ENCODE data around the gene ZNF277.

ZNF277 gene

GRCh38 chr7:112357136-112357535 is 150.6 kb downstream of the ZNF277 start:
- Histone ChIP-seq H3K9me3 (ENCODE audit: control insufficient read depth, insufficient read depth, low read depth, low read length) (no peaks in the 10 kb centered on the region), H3K4me1 (ENCODE audit: control insufficient read depth, insufficient read depth, low read length) (no peaks in the 10 kb centered on the region), H3K27ac (ENCODE audit: extremely low read depth, low read depth, low read length) (no peak overlapping the region), H3K36me3 (ENCODE audit: control insufficient read depth in 2 of 2, insufficient read depth in 1 of 2, low read length in 2 of 2) (no peaks in the 10 kb centered on the region), H3K4me3 (ENCODE audit: low read depth, low read length) (no peak overlapping the region)
- no peak for TF ChIP-seq SCRT2 (tag by site-specific recombination; IDR thresholded peaks at IDR 0.05)
- TF ChIP-seq TRIM28 (IDR thresholded peaks at IDR 0.05; ENCODE audit: borderline replicate concordance, low read length), result no peak
- no peak for TF ChIP-seq ZNF777 (tag by site-specific recombination; IDR thresholded peaks at IDR 0.05; ENCODE audit: borderline replicate concordance)
- no peak for TF ChIP-seq ZNF138 (tag by site-specific recombination; IDR thresholded peaks at IDR 0.05; ENCODE audit: borderline replicate concordance)
- no peak for TF ChIP-seq ZXDB (tag by site-specific recombination; IDR thresholded peaks at IDR 0.05)
- ChIA-PET POLR2A (no interaction called here), CTCF (no interaction called here)

DNA sequence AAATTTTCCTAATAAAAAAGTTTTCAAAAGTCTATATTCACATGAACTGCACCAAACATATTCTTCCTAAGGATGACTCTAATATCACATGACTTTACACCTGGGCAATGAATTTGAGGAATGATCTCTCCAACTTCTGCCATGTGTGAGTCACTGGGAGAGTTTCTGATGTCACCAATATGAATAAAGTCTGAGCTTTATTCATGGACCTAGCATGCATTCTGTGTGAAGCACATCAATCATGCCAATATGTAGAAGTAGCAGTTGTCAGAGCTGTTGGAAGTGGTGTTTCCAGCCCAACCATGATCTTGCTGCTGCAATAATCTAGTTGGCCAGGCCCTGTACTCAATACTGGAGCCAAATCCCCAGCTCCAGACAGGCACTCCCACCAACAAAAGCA is 152.0 kb downstream of the ZNF277 start:
- H3K27ac ChIP-seq (ENCODE audit: extremely low read depth, low read depth, low read length), result no peak overlapping the region
- ChIA-PET CTCF (interaction anchor here (0.6 kb wide), 3 partner anchors 30 to 306 kb away, joined by 3 to 4 read pairs (median 4); no protein-coding TSS in a partner anchor), POLR2A (no interaction called here)
- H3K36me3 ChIP-seq (ENCODE audit: control insufficient read depth in 2 of 2, insufficient read depth in 1 of 2, low read length in 2 of 2), result no peaks in the 10 kb centered on the region
- TF ChIP-seq ZNF449 (tag by site-specific recombination; IDR thresholded peaks at IDR 0.05), result peak; percentile 81
- TF ChIP-seq, protein P1, sequence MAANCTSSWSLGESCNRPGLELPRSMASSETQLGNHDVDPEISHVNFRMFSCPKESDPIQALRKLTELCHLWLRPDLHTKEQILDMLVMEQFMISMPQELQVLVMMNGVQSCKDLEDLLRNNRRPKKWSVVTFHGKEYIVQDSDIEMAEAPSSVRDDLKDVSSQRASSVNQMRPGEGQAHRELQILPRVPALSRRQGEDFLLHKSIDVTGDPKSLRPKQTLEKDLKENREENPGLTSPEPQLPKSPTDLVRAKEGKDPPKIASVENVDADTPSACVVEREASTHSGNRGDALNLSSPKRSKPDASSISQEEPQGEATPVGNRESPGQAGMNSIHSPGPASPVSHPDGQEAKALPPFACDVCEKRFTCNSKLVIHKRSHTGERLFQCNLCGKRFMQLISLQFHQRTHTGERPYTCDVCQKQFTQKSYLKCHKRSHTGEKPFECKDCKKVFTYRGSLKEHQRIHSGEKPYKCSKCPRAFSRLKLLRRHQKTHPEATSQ (tag by site-specific recombination; IDR thresholded peaks at IDR 0.05), result no peak
- H3K9me3 ChIP-seq (ENCODE audit: control insufficient read depth, insufficient read depth, low read depth, low read length), result no peaks in the 10 kb centered on the region
- no peak overlapping the region for H3K4me3 ChIP-seq (ENCODE audit: low read depth, low read length)
- no peaks in the 10 kb centered on the region for H3K4me1 ChIP-seq (ENCODE audit: control insufficient read depth, insufficient read depth, low read length)

GRCh38 chr7:112359086-112359485 is 152.6 kb downstream of the ZNF277 start:
- ChIA-PET CTCF (no interaction called here), POLR2A (no interaction called here)

More at GRCh38 chr7:112359086-112359485, 152.6 kb downstream of the ZNF277 start:
- Histone ChIP-seq H3K4me3 (ENCODE audit: low read depth, low read length) (no peak overlapping the region), H3K36me3 (ENCODE audit: control insufficient read depth in 2 of 2, insufficient read depth in 1 of 2, low read length in 2 of 2) (no peaks in the 10 kb centered on the region), H3K4me1 (ENCODE audit: control insufficient read depth, insufficient read depth, low read length) (no peaks in the 10 kb centered on the region), H3K27ac (ENCODE audit: extremely low read depth, low read depth, low read length) (no peak overlapping the region), H3K9me3 (ENCODE audit: control insufficient read depth, insufficient read depth, low read depth, low read length) (no peaks in the 10 kb centered on the region)
- TF ChIP-seq, protein P2, sequence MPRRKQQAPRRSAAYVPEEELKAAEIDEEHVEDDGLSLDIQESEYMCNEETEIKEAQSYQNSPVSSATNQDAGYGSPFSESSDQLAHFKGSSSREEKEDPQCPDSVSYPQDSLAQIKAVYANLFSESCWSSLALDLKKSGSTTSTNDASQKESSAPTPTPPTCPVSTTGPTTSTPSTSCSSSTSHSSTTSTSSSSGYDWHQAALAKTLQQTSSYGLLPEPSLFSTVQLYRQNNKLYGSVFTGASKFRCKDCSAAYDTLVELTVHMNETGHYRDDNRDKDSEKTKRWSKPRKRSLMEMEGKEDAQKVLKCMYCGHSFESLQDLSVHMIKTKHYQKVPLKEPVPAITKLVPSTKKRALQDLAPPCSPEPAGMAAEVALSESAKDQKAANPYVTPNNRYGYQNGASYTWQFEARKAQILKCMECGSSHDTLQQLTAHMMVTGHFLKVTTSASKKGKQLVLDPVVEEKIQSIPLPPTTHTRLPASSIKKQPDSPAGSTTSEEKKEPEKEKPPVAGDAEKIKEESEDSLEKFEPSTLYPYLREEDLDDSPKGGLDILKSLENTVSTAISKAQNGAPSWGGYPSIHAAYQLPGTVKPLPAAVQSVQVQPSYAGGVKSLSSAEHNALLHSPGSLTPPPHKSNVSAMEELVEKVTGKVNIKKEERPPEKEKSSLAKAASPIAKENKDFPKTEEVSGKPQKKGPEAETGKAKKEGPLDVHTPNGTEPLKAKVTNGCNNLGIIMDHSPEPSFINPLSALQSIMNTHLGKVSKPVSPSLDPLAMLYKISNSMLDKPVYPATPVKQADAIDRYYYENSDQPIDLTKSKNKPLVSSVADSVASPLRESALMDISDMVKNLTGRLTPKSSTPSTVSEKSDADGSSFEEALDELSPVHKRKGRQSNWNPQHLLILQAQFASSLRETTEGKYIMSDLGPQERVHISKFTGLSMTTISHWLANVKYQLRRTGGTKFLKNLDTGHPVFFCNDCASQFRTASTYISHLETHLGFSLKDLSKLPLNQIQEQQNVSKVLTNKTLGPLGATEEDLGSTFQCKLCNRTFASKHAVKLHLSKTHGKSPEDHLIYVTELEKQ (tag by site-specific recombination; IDR thresholded peaks at IDR 0.05; ENCODE audit: borderline replicate concordance), result no peak
- TF ChIP-seq SP2 (tag by site-specific recombination; IDR thresholded peaks at IDR 0.05), result no peak
- TF ChIP-seq ZNF112 (tag by site-specific recombination; IDR thresholded peaks at IDR 0.05), result no peak
- TF ChIP-seq ZSCAN16 (tag by site-specific recombination; IDR thresholded peaks at IDR 0.05), result no peak
- no peak for TF ChIP-seq KLF8 (tag by site-specific recombination; IDR thresholded peaks at IDR 0.05)
- TF ChIP-seq ZNF18 (tag by site-specific recombination; IDR thresholded peaks at IDR 0.05), result no peak
- TF ChIP-seq SETDB1 (IDR thresholded peaks at IDR 0.05; ENCODE audit: insufficient read length, low read length), result no peak
- TF ChIP-seq ZBTB1 (tag by site-specific recombination; IDR thresholded peaks at IDR 0.05), result no peak
